H1 (cell line): ENCODE measurements around the gene FBXL5. TPM values are rescaled to one million over a fixed set of nuclear protein-coding genes. Genes with fewer than 3 reads are reported as not detected.

Experiments used
- CTCF ChIA-PET: fragments of 300-600 bp; sonication (Branson Sonifier 250); formaldehyde crosslinking; loops from one replicate; lab custom pipeline; 2021; ENCODE audit not compliant: partially characterized antibody; lab: Charles Lee
- POLR2A ChIA-PET: fragments of 300-600 bp; sonication (Branson Sonifier 250); formaldehyde crosslinking; loops from one replicate; lab custom pipeline; 2021; ENCODE audit warnings: inconsistent platforms; ENCODE audit not compliant: partially characterized antibody; lab: Charles Lee
- DNase-seq, 2 experiments: peaks; one replicate each; pipeline versions ENCODE4 v3.0.0 to v3.0.0-alpha.2; 2010 to 2022; ENCODE audit warnings: low spot score in 2 of 2, low read depth in 1 of 2, mixed read lengths in 1 of 2
- FAIRE-seq: peaks from 2 replicates; lab custom pipeline; 2011; peaks lifted over from hg19 to GRCh38; lab: Jason Lieb, UNC
- H2AFZ ChIP-seq: 2 replicates; pipeline ENCODE4 v1.8.1; 2012; ENCODE audit warnings: low read length, inconsistent platforms
- H2AK5ac ChIP-seq: 2 replicates; pipeline ENCODE4 v1.6.1; 2013; ENCODE audit warnings: low read depth, low read length
- H2BK120ac ChIP-seq: replicated peaks from 2 replicates; pipeline ENCODE3; 2013; ENCODE audit warnings: low read depth, low read length, inconsistent platforms
- H2BK12ac ChIP-seq: 2 replicates; pipeline ENCODE4 v1.6.1; 2013; ENCODE audit warnings: low read depth, low read length
- H2BK15ac ChIP-seq: 2 replicates; pipeline ENCODE4 v1.6.1; 2013; ENCODE audit warnings: low read length
- H2BK20ac ChIP-seq: 2 replicates; pipeline ENCODE4 v1.6.1; 2013; ENCODE audit warnings: low read length
- H2BK5ac ChIP-seq: 2 replicates; pipeline ENCODE4 v1.6.1; 2013; ENCODE audit warnings: low read depth, low read length
- H3K14ac ChIP-seq: 2 replicates; pipeline ENCODE4 v1.6.1; 2013; ENCODE audit warnings: inconsistent platforms; ENCODE audit not compliant: insufficient read length
- H3K18ac ChIP-seq: 2 replicates; pipeline ENCODE4 v1.6.1; 2013; ENCODE audit warnings: low read length; ENCODE audit errors: extremely low read depth
- H3K23ac ChIP-seq: 2 replicates; pipeline ENCODE4 v1.6.1; 2013; ENCODE audit warnings: inconsistent platforms; ENCODE audit not compliant: insufficient read length
- H3K23me2 ChIP-seq: 2 replicates; pipeline ENCODE4 v1.6.1; 2013; ENCODE audit warnings: low read depth, low read length
- H3K27ac ChIP-seq: 2 replicates; pipeline ENCODE4 v1.6.1; 2011; ENCODE audit warnings: low read depth, low read length, inconsistent platforms
- H3K27me3 ChIP-seq, 4 experiments: replicated peaks in 1 of 4; 1 replicate in 1 of 4; 2 replicates in 3 of 4; pipeline versions ENCODE4 v1.6.1 to v1.8.1; 2011 to 2013; ENCODE audit warnings: low read length in 3 of 4, mild to moderate bottlenecking in 3 of 4, inconsistent platforms in 2 of 4, mixed read lengths in 2 of 4, moderate library complexity in 1 of 4; ENCODE audit not compliant: control insufficient read depth in 3 of 4, insufficient read depth in 3 of 4; ENCODE audit errors: extremely low read depth in 1 of 4
- H3K36me3 ChIP-seq, 4 experiments: 2 replicates each; pipeline versions ENCODE4 v1.6.1 to v1.8.1; 2011 to 2013; ENCODE audit warnings: mild to moderate bottlenecking in 4 of 4, low read length in 3 of 4, moderate library complexity in 2 of 4, control low read depth in 1 of 4, inconsistent platforms in 1 of 4; ENCODE audit not compliant: insufficient read depth in 4 of 4, control insufficient read depth in 2 of 4
- H3K4ac ChIP-seq: replicated peaks from 2 replicates; pipeline ENCODE3; 2013; ENCODE audit warnings: low read length, low read depth, mixed read lengths, inconsistent platforms; ENCODE audit not compliant: insufficient read length
- H3K4me1 ChIP-seq, 4 experiments: replicated peaks in 1 of 4; 1 replicate in 1 of 4; 2 replicates in 3 of 4; pipeline versions ENCODE4 v1.6.1 to v1.8.1; 2011 to 2013; ENCODE audit warnings: low read length in 3 of 4, inconsistent platforms in 2 of 4, mixed read lengths in 1 of 4; ENCODE audit not compliant: insufficient read depth in 4 of 4, control insufficient read depth in 3 of 4
- H3K4me2 ChIP-seq, 2 experiments: 2 replicates each; pipeline versions ENCODE4 v1.6.1 to v1.8.1; 2011 to 2013; ENCODE audit warnings: low read depth in 2 of 2, low read length in 2 of 2, control low read depth in 1 of 2, inconsistent platforms in 1 of 2, mild to moderate bottlenecking in 1 of 2; ENCODE audit not compliant: insufficient read depth in 1 of 2
- H3K4me3 ChIP-seq, 4 experiments: fragments of 200-600, 300-600 bp in 1 of 4; sonication (generic), shearing (Covaris generic), sonication (Bioruptor Twin) in 1 of 4; 2 replicates each; pipeline versions ENCODE4 v1.5.1 to v1.8.1; 2011 to 2016; ENCODE audit warnings: low read length in 4 of 4, low read depth in 3 of 4, control low read depth in 2 of 4, inconsistent platforms in 2 of 4, mild to moderate bottlenecking in 2 of 4, mixed read lengths in 1 of 4, moderate library complexity in 1 of 4; ENCODE audit not compliant: insufficient read depth in 2 of 4; ENCODE audit errors: extremely low read depth in 1 of 4
- H3K56ac ChIP-seq: replicated peaks from 2 replicates; pipeline ENCODE3; 2013; ENCODE audit warnings: low read depth, mild to moderate bottlenecking, mixed read lengths, low read length, inconsistent platforms; ENCODE audit not compliant: insufficient read length
- H3K79me1 ChIP-seq: 2 replicates; pipeline ENCODE4 v1.6.1; 2013; ENCODE audit warnings: low read depth, low read length, control low read depth
- H3K79me2 ChIP-seq, 2 experiments: 2 replicates each; pipeline versions ENCODE4 v1.6.1 to v1.8.1; 2012 to 2013; ENCODE audit warnings: low read length in 2 of 2, mild to moderate bottlenecking in 2 of 2, inconsistent platforms in 1 of 2; ENCODE audit not compliant: insufficient read depth in 2 of 2, control insufficient read depth in 1 of 2
- H3K9ac ChIP-seq, 4 experiments: replicated peaks in 1 of 4; 1 replicate in 1 of 4; 2 replicates in 3 of 4; pipeline versions ENCODE4 v1.6.1 to v1.8.1; 2011 to 2013; ENCODE audit warnings: low read depth in 3 of 4, low read length in 3 of 4, control low read depth in 2 of 4, mild to moderate bottlenecking in 2 of 4, moderate library complexity in 2 of 4, inconsistent platforms in 1 of 4; ENCODE audit errors: extremely low read depth in 1 of 4
- H3K9me3 ChIP-seq, 2 experiments: 2 replicates each; pipeline versions ENCODE4 v1.6.1 to v1.8.1; 2012 to 2013; ENCODE audit warnings: mild to moderate bottlenecking in 2 of 2, moderate library complexity in 2 of 2, control low read depth in 1 of 2, inconsistent platforms in 1 of 2, low read depth in 1 of 2, low read length in 1 of 2, mixed read lengths in 1 of 2; ENCODE audit not compliant: insufficient read depth in 2 of 2
- H4K20me1 ChIP-seq, 2 experiments: replicated peaks in 1 of 2; 2 replicates each; pipeline versions ENCODE3 to v1.8.1; 2011 to 2013; ENCODE audit warnings: inconsistent platforms in 2 of 2, low read length in 2 of 2, mild to moderate bottlenecking in 1 of 2; ENCODE audit not compliant: insufficient read depth in 2 of 2, control insufficient read depth in 1 of 2
- H4K5ac ChIP-seq: 2 replicates; pipeline ENCODE4 v1.6.1; 2013; ENCODE audit warnings: low read length, low read depth, mixed read lengths, inconsistent platforms; ENCODE audit not compliant: insufficient read length
- H4K8ac ChIP-seq: 2 replicates; pipeline ENCODE4 v1.8.0; 2013; ENCODE audit warnings: mild to moderate bottlenecking, moderate library complexity, low read length, inconsistent platforms; ENCODE audit not compliant: insufficient read depth; ENCODE audit errors: extremely low read depth
- H4K91ac ChIP-seq: replicated peaks from 2 replicates; pipeline ENCODE3; 2013; ENCODE audit warnings: low read length, mixed read lengths, inconsistent platforms; ENCODE audit not compliant: insufficient read length
- CHD1 ChIP-seq: IDR thresholded peaks from 2 replicates; pipeline ENCODE4 v1.6.1; 2012; ENCODE audit warnings: low read depth, low read length, improper control_type of control experiment
- CREB1 ChIP-seq: IDR thresholded peaks from 2 replicates; pipeline ENCODE4 v1.6.1; 2012; ENCODE audit warnings: inconsistent platforms
- E2F6 ChIP-seq: IDR thresholded peaks from 2 replicates; pipeline ENCODE4 v1.6.1; 2012; ENCODE audit warnings: inconsistent platforms
- POLR2AphosphoS5 ChIP-seq: IDR thresholded peaks from 2 replicates; pipeline ENCODE4 v1.6.1; 2011; ENCODE audit warnings: low read depth, low read length
- SP1 ChIP-seq: IDR thresholded peaks from 2 replicates; pipeline ENCODE4 v1.6.1; 2011; ENCODE audit warnings: low read depth, low read length
- TAF1 ChIP-seq: IDR thresholded peaks from 2 replicates; pipeline ENCODE4 v1.6.1; 2011; ENCODE audit warnings: mild to moderate bottlenecking, low read depth, low read length
- TBP ChIP-seq: IDR thresholded peaks from 2 replicates; pipeline ENCODE4 v1.6.1; 2011; ENCODE audit warnings: low read depth, low read length, improper control_type of control experiment
- TCF12 ChIP-seq: IDR thresholded peaks from 2 replicates; pipeline ENCODE4 v1.6.1; 2011; ENCODE audit warnings: low read depth, mild to moderate bottlenecking, low read length
- YY1 ChIP-seq: IDR thresholded peaks from 2 replicates; pipeline ENCODE4 v1.6.1; 2011; ENCODE audit warnings: low read depth, mild to moderate bottlenecking, low read length
- WGBS, 2 experiments: shearing (Covaris generic) in 1 of 2; methylation state at CpG; one replicate each; pipeline versions ENCODE4 v1.1.6 to v1.1.7; 2013 to 2015; ENCODE audit warnings: low lambda C conversion rate in 2 of 2, mixed read lengths in 2 of 2, inconsistent platforms in 1 of 2, low coverage in 1 of 2, missing lambda C conversion rate in 1 of 2; ENCODE audit not compliant: insufficient replicate concordance in 2 of 2, insufficient coverage in 1 of 2, insufficient read length in 1 of 2; ENCODE audit errors: extremely low coverage in 1 of 2, missing lambda C conversion rate in 1 of 2; 5-methylcytosine and 5-hydroxymethylcytosine counted together
- polyA plus RNA-seq, 7 experiments: library from polyadenylated mRNA; depleted of rRNA in 3 of 7; stranded (reverse) in 5 of 7; unstranded in 2 of 7; fragments of >200 nt in 5 of 7; fragments of 200-250 nt in 2 of 7; gene quantifications; 1 replicate in 5 of 7; 2 replicates in 1 of 7; 4 replicates in 1 of 7; pipeline versions ENCODE4 v1.2.1 to v1.2.3, GENCODE V29; 2011 to 2013; ENCODE audit warnings: missing spikeins in 2 of 7, mixed read lengths in 2 of 7
- total RNA-seq: library from RNA; stranded (reverse); fragmentation: NEBNext Ultra II Directional; extraction: Animal tissue kit (Norgen Biotek cat#: 25700); gene quantifications from 2 replicates; pipeline ENCODE4 v1.2.1, GENCODE V29; 2021

Gene FBXL5
- total and polyA plus RNA-seq, 2 of the 8 experiments (the other 6 are each of a cell fraction or from before 2014, with no cell fraction given) = 34.6 to 62.7 TPM

DNA sequence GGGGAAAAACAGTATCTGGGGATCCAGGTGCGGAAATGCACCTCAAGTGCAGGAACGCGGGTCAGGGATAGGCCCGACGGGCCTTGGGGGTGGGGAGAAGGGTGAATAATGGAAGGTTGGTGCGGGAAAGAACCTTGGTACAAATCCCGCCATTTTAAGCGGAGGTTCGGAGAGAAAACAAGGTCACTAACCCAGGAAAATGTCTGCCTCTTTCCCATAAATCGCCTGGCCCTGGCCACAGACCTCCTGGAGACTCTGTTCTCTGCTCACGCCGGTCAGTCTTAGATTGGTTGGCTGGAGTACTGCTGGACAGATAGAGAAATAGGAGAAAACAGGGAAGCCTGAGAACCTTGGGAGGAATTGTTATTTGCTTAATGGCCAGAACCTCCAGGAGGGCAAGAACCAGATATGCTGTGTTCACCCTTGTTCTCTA, 897 bp upstream of the FBXL5 start:
- no peak overlapping the region for H3K23ac ChIP-seq
- no peak overlapping the region for H2BK15ac ChIP-seq
- H2AFZ ChIP-seq = peak overlapping the region; percentile 100; the same call in 1 of the 2 replicates
- H3K4me2 ChIP-seq = peak overlapping the region; percentile 95 to 98
- peak overlapping the region; percentile 16 for H2BK120ac ChIP-seq
- peak overlapping the region; percentile 22; the same call in 1 of the 2 replicates for H2BK12ac ChIP-seq
- peak overlapping the region; percentile 97 for H3K56ac ChIP-seq
- H2BK20ac ChIP-seq = no peak overlapping the region
- peaks cover 2 to 9% (median 5%) of the 10 kb centered on the region in 4 experiments; a peak in 5 of 7 replicates for H3K4me1 ChIP-seq
- H3K9me3 ChIP-seq = no peaks in the 10 kb centered on the region
- peak overlapping the region; percentile 98 for H4K91ac ChIP-seq
- peak overlapping the region; percentile 63 to 88 (median 86) for H3K4me3 ChIP-seq
- H4K5ac ChIP-seq = peak overlapping the region; percentile 90
- H3K9ac ChIP-seq = peak overlapping the region; percentile 52 to 99 (median 98)
- H3K23me2 ChIP-seq = peaks cover 7% of the 10 kb centered on the region
- H3K4ac ChIP-seq = no peak overlapping the region
- H3K36me3 ChIP-seq = peaks cover 0 to 3% (median 0%) of the 10 kb centered on the region in 4 experiments; a peak in 1 of 8 replicates
- peak overlapping the region; percentile 100 for H3K18ac ChIP-seq
- no peaks in the 10 kb centered on the region for H3K79me1 ChIP-seq
- peak overlapping the region; percentile 99 for H2BK5ac ChIP-seq
- H3K27ac ChIP-seq = peak overlapping the region; percentile 100
- peaks cover 0 to 33% of the 10 kb centered on the region in 2 experiments; a peak in 2 of 4 replicates for H3K79me2 ChIP-seq
- ChIA-PET CTCF (interaction anchor here (0.9 kb wide), 1 partner anchor 11 kb away, joined by 3 read pairs; no protein-coding TSS in a partner anchor), POLR2A (interaction anchor here (0.6 to 6.9 kb wide), 15 partner anchors 9 to 1969 kb away, joined by 3 to 64 read pairs (median 6); partner anchors contain the start of genes CC2D2A and FAM200B)
- H3K27me3 ChIP-seq = no peaks in the 10 kb centered on the region
- no peaks in the 10 kb centered on the region for H4K20me1 ChIP-seq
- TF ChIP-seq CHD1 (no peak), POLR2AphosphoS5 (peak; percentile 9; the same call in 1 of the 2 replicates), YY1 (peak; percentile 93), TAF1 (0 out of 2 replicates have a peak, but pooled peaks have one; percentile 5), TCF12 (no peak), E2F6 (peak; percentile 80), SP1 (0 out of 2 replicates have a peak, but pooled peaks have one; percentile 22), TBP (0 out of 2 replicates have a peak, but pooled peaks have one; percentile 17), CREB1 (0 out of 2 replicates have a peak, but pooled peaks have one; percentile 19)
- no peak for FAIRE-seq
- 53% methylated on average over 12 of the region's 12 CpGs; no CpG with 5 or more reads in 1 of the 2 experiments for WGBS, 2 experiments
- 0 out of 2 replicates have a peak overlapping the region, but pooled peaks have one; percentile 49 for H2AK5ac ChIP-seq
- peak overlapping the region; percentile 100; the same call in 1 of the 2 replicates for H4K8ac ChIP-seq
- H3K14ac ChIP-seq = no peak overlapping the region
- peak in 1 of 2 experiments; percentile 75 for DNase-seq
